Activated CD8-positive, alpha-beta T cell treated with anti-CD3 and anti-CD28 coated beads, Interleukin-2, amount 10 ng/mL, durations not matched to agents 7 days and 5 days (primary cell): Measurements from ENCODE around the gene TLCD3A. TPM values are rescaled to one million over a fixed set of nuclear protein-coding genes. Genes with fewer than 3 reads are reported as not detected.

Source experiments
- ATAC-seq: fragments of 150-1000 bp; cut with Tn5 transposase; one replicate; pipeline ENCODE4 v1.10.0; 2021; ENCODE audit warnings: moderate library complexity
- CTCF ChIA-PET: fragments of 350-600 bp; sonication (Branson Sonifier 250); formaldehyde crosslinking; loops from one replicate; lab custom pipeline; 2021; ENCODE audit warnings: antibody characterized with exemption; lab: Charles Lee
- POLR2A ChIA-PET: fragments of 350-600 bp; sonication (Branson Sonifier 250); formaldehyde crosslinking; loops from one replicate; lab custom pipeline; 2021; ENCODE audit warnings: antibody characterized with exemption; lab: Charles Lee
- DNase-seq: peaks from one replicate; pipeline ENCODE4 v3.0.0-alpha.2; 2020
- H3K27ac Mint-ChIP-seq: one replicate; pipeline ENCODE4 v1.8.0; 2021; ENCODE audit warnings: mild to moderate bottlenecking, mixed read lengths
- H3K27me3 Mint-ChIP-seq: one replicate; pipeline ENCODE4 v1.8.0; 2021; ENCODE audit warnings: low read depth, mixed read lengths
- H3K36me3 Mint-ChIP-seq: one replicate; pipeline ENCODE4 v1.8.0; 2021; ENCODE audit warnings: low read depth, mixed read lengths
- H3K4me1 Mint-ChIP-seq: one replicate; pipeline ENCODE4 v1.8.0; 2021; ENCODE audit warnings: low read depth, mixed read lengths
- H3K4me3 Mint-ChIP-seq: one replicate; pipeline ENCODE4 v1.8.0; 2021; ENCODE audit warnings: mild to moderate bottlenecking, mixed read lengths
- H3K9me3 Mint-ChIP-seq: one replicate; pipeline ENCODE4 v1.8.0; 2022; ENCODE audit warnings: mixed read lengths; ENCODE audit not compliant: insufficient read depth
- total RNA-seq, 2 experiments: library from RNA; stranded (reverse); gene quantifications; one replicate each; pipeline ENCODE4 v1.2.3, GENCODE V29; 2021

Gene TLCD3A
- total RNA-seq, 2 experiments from 2014 or later: 17.0 to 17.9 TPM

GRCh38 chr17:720706-721539 is 11.5 kb upstream of the TLCD3A start:
- ATAC-seq (no peak), DNase-seq (no peak)
- Mint-ChIP-seq H3K4me3 (no peak overlapping the region), H3K9me3 (no peaks in the 10 kb centered on the region), H3K36me3 (no peaks in the 10 kb centered on the region), H3K27ac (no peak overlapping the region), H3K27me3 (no peaks in the 10 kb centered on the region), H3K4me1 (no peaks in the 10 kb centered on the region)
- POLR2A ChIA-PET: no interaction called here
- CTCF ChIA-PET: interaction anchor here (0.9 kb wide), 1 partner anchor 260 kb away, joined by 3 read pairs; no protein-coding TSS in a partner anchor

- H3K4me3 Mint-ChIP-seq: no peak overlapping the region
- ChIA-PET CTCF (interaction anchor here (0.9 kb wide), 1 partner anchor 260 kb away, joined by 3 read pairs; no protein-coding TSS in a partner anchor), POLR2A (no interaction called here)
- DNase-seq (no peak), ATAC-seq (no peak)
- no peaks in the 10 kb centered on the region for H3K4me1 Mint-ChIP-seq
- no peaks in the 10 kb centered on the region for H3K36me3 Mint-ChIP-seq
- H3K27ac Mint-ChIP-seq: no peak overlapping the region
- H3K27me3 Mint-ChIP-seq: no peaks in the 10 kb centered on the region
- H3K9me3 Mint-ChIP-seq: no peaks in the 10 kb centered on the region
These were observed 10.9 kb upstream of the TLCD3A start for GRCh38 chr17:721540-721937.

GRCh38 chr17:725084-725483 is 7.3 kb upstream of the TLCD3A start:
- Mint-ChIP-seq H3K36me3 (no peaks in the 10 kb centered on the region), H3K27ac (no peak overlapping the region), H3K9me3 (no peaks in the 10 kb centered on the region), H3K27me3 (no peaks in the 10 kb centered on the region), H3K4me3 (no peak overlapping the region), H3K4me1 (no peaks in the 10 kb centered on the region)
- no peak for ATAC-seq
- ChIA-PET POLR2A (no interaction called here), CTCF (no interaction called here)
- no peak for DNase-seq

GRCh38 chr17:725746-726145 is 6.7 kb upstream of the TLCD3A start:
- no peaks in the 10 kb centered on the region for H3K36me3 Mint-ChIP-seq
- H3K27me3 Mint-ChIP-seq: no peaks in the 10 kb centered on the region
- DNase-seq (no peak), ATAC-seq (no peak)
- ChIA-PET CTCF (no interaction called here), POLR2A (no interaction called here)
- H3K4me3 Mint-ChIP-seq: no peak overlapping the region
- no peaks in the 10 kb centered on the region for H3K4me1 Mint-ChIP-seq
- no peaks in the 10 kb centered on the region for H3K9me3 Mint-ChIP-seq
- H3K27ac Mint-ChIP-seq: no peak overlapping the region

- DNase-seq: no peak
- no peaks in the 10 kb centered on the region for H3K9me3 Mint-ChIP-seq
- ChIA-PET CTCF (interaction anchor here (0.9 kb wide), 1 partner anchor 26 kb away, joined by 3 read pairs; the partner anchor contains the start of gene GEMIN4), POLR2A (no interaction called here)
- no peaks in the 10 kb centered on the region for H3K36me3 Mint-ChIP-seq
- H3K27me3 Mint-ChIP-seq: no peaks in the 10 kb centered on the region
- no peak overlapping the region for H3K4me3 Mint-ChIP-seq
- ATAC-seq: no peak
- H3K4me1 Mint-ChIP-seq: peaks cover 5% of the 10 kb centered on the region
- no peak overlapping the region for H3K27ac Mint-ChIP-seq
These were observed 6.0 kb upstream of the TLCD3A start for GRCh38 chr17:726271-726919.

- H3K4me3 Mint-ChIP-seq: no peak overlapping the region
- ChIA-PET POLR2A (interaction anchor here (0.7 kb wide), 1 partner anchor 24 kb away, joined by 3 read pairs; no protein-coding TSS in a partner anchor), CTCF (interaction anchor here (1.3 to 2.3 kb wide), 2 partner anchors 13 to 23 kb away, joined by 3 to 7 read pairs; partner anchors contain the start of gene GEMIN4)
- H3K27ac Mint-ChIP-seq: no peak overlapping the region
- DNase-seq: no peak
- no peaks in the 10 kb centered on the region for H3K27me3 Mint-ChIP-seq
- no peaks in the 10 kb centered on the region for H3K9me3 Mint-ChIP-seq
- peaks cover 16% of the 10 kb centered on the region for H3K4me1 Mint-ChIP-seq
- peaks cover 9% of the 10 kb centered on the region for H3K36me3 Mint-ChIP-seq
- ATAC-seq: no peak
These were observed 3.5 kb upstream of the TLCD3A start for GRCh38 chr17:728911-729310.

- ChIA-PET POLR2A (no interaction called here), CTCF (interaction anchor here (1.0 to 1.1 kb wide), 2 partner anchors 18 to 319 kb away, joined by 3 to 8 read pairs; no protein-coding TSS in a partner anchor)
- peak overlapping the region; percentile 77 for H3K4me3 Mint-ChIP-seq
- no peaks in the 10 kb centered on the region for H3K27me3 Mint-ChIP-seq
- H3K4me1 Mint-ChIP-seq: peaks cover 27% of the 10 kb centered on the region
- H3K9me3 Mint-ChIP-seq: no peaks in the 10 kb centered on the region
- H3K36me3 Mint-ChIP-seq: peaks cover 23% of the 10 kb centered on the region
- peak overlapping the region; percentile 70 for H3K27ac Mint-ChIP-seq
- DNase-seq (peak; percentile 30), ATAC-seq (no peak)
These were observed 741 bp upstream of the TLCD3A start for GRCh38 chr17:731644-732066.

GRCh38 chr17:732902-733720 is 715 bp downstream of the TLCD3A start:
- H3K27me3 Mint-ChIP-seq: no peaks in the 10 kb centered on the region
- H3K9me3 Mint-ChIP-seq: no peaks in the 10 kb centered on the region
- H3K27ac Mint-ChIP-seq: peak overlapping the region; percentile 83
- ChIA-PET POLR2A (interaction anchor here (1.1 kb wide), 1 partner anchor 49 kb away, joined by 3 read pairs; the partner anchor contains the start of genes GLOD4 and MRM3), CTCF (interaction anchor here (0.9 to 1.3 kb wide), 2 partner anchors 18 to 22 kb away, joined by 3 to 5 read pairs; partner anchors contain the start of gene GEMIN4)
- peak; percentile 61 for DNase-seq
- peaks cover 33% of the 10 kb centered on the region for H3K36me3 Mint-ChIP-seq
- peak; percentile 43 for ATAC-seq
- peak overlapping the region; percentile 85 for H3K4me3 Mint-ChIP-seq
- peaks cover 27% of the 10 kb centered on the region for H3K4me1 Mint-ChIP-seq

GRCh38 chr17:733743-734142 is 1.3 kb downstream of the TLCD3A start:
- H3K27ac Mint-ChIP-seq: peak overlapping the region; percentile 83
- no peak for DNase-seq
- H3K27me3 Mint-ChIP-seq: no peaks in the 10 kb centered on the region
- POLR2A ChIA-PET: interaction anchor here (1.1 kb wide), 1 partner anchor 49 kb away, joined by 3 read pairs; the partner anchor contains the start of genes GLOD4 and MRM3
- peaks cover 38% of the 10 kb centered on the region for H3K36me3 Mint-ChIP-seq
- H3K4me1 Mint-ChIP-seq: peaks cover 27% of the 10 kb centered on the region
- no peaks in the 10 kb centered on the region for H3K9me3 Mint-ChIP-seq
- CTCF ChIA-PET: interaction anchor here (1.3 kb wide), 1 partner anchor 17 kb away, joined by 5 read pairs; the partner anchor contains the start of gene GEMIN4
- ATAC-seq: no peak
- peak overlapping the region; percentile 85 for H3K4me3 Mint-ChIP-seq

GRCh38 chr17:737561-738113 is 5.2 kb downstream of the TLCD3A start:
- ATAC-seq (no peak), DNase-seq (no peak)
- Mint-ChIP-seq H3K4me3 (no peak overlapping the region), H3K36me3 (peaks cover 61% of the 10 kb centered on the region), H3K9me3 (no peaks in the 10 kb centered on the region), H3K27ac (no peak overlapping the region), H3K27me3 (no peaks in the 10 kb centered on the region), H3K4me1 (peaks cover 29% of the 10 kb centered on the region)
- POLR2A ChIA-PET: interaction anchor here (1.4 to 1.5 kb wide), 2 partner anchors 14 to 44 kb away, joined by 4 read pairs; partner anchors contain the start of genes GEMIN4, GLOD4 and MRM3
- CTCF ChIA-PET: interaction anchor here (0.8 to 1.5 kb wide), 3 partner anchors 14 to 243 kb away, joined by 3 to 4 read pairs (median 3); partner anchors contain the start of gene GEMIN4
